ENCODE data around the gene TBX4.

TBX4 gene

GRCh38 chr17:61450641-61451537 is 1.3 kb upstream of the TBX4 start:
- H4K8ac ChIP-seq (ENCODE audit: low read depth, low read length), result no peak overlapping the region
- H3K4me2 ChIP-seq (ENCODE audit: insufficient read depth, low read length, poor library complexity, severe bottlenecking), result no peak overlapping the region
- H2BK120ac ChIP-seq (ENCODE audit: low read depth, low read length), result no peak overlapping the region
- peaks cover 36 to 98% (median 52%) of the 10 kb centered on the region in 3 experiments for H3K27me3 ChIP-seq (ENCODE audit: control insufficient read depth in 3 of 3, insufficient read depth in 3 of 3, low read depth in 1 of 3, low read length in 3 of 3)
- H3K18ac ChIP-seq (ENCODE audit: low read length), result no peak overlapping the region
- H3K4ac ChIP-seq (ENCODE audit: low read length), result no peak overlapping the region
- no peak overlapping the region for H3K27ac ChIP-seq (replicated peaks; ENCODE audit: low read length)
- no peak for DNase-seq (ENCODE audit: low spot score)
- no peak overlapping the region for H3K14ac ChIP-seq (ENCODE audit: low read length)
- H2AFZ ChIP-seq (ENCODE audit: low read length), result peak overlapping the region; percentile 82
- H2BK12ac ChIP-seq (ENCODE audit: low read length), result no peak overlapping the region
- H3K4me3 ChIP-seq (ENCODE audit: low read length in 2 of 2), result peak overlapping the region in 1 of 2 donors; percentile 28
- H3K4me1 ChIP-seq (ENCODE audit: control insufficient read depth in 2 of 2, insufficient read depth in 1 of 2, low read depth in 1 of 2, low read length in 2 of 2), result peaks cover 6 to 7% of the 10 kb centered on the region in 2 donors
- H3K23ac ChIP-seq (ENCODE audit: low read depth, low read length, poor library complexity), result no peak overlapping the region
- WGBS, 2 donors (ENCODE audit: extremely low coverage in 2 of 2, insufficient read length in 2 of 2, insufficient replicate concordance in 1 of 2), result no CpG with 5 or more reads among the region's 19 CpGs
- peaks cover 3 to 15% of the 10 kb centered on the region in 2 donors for H3K9me3 ChIP-seq (replicated peaks in 1 of 2; ENCODE audit: control insufficient read depth in 2 of 2, insufficient read depth in 1 of 2, low read depth in 1 of 2, low read length in 2 of 2)
- H2BK15ac ChIP-seq (ENCODE audit: low read length), result no peak overlapping the region
- H2BK5ac ChIP-seq (ENCODE audit: low read length), result no peak overlapping the region
- H4K91ac ChIP-seq (ENCODE audit: low read depth, low read length, poor library complexity), result no peak overlapping the region
- no peaks in the 10 kb centered on the region for H3K79me1 ChIP-seq (ENCODE audit: low read depth, low read length)
- H3K36me3 ChIP-seq (replicated peaks in 1 of 2; ENCODE audit: control insufficient read depth in 2 of 2, insufficient read depth in 2 of 2, low read length in 2 of 2), result no peaks in the 10 kb centered on the region
- no peak overlapping the region for H3K9ac ChIP-seq (ENCODE audit: low read depth, low read length, poor library complexity)
- peak overlapping the region; percentile 29 for H2AK5ac ChIP-seq (ENCODE audit: low read depth, low read length)

- Histone ChIP-seq H3K4me3 (ENCODE audit: low read length in 2 of 2) (no peak overlapping the region), H4K8ac (ENCODE audit: low read depth, low read length) (no peak overlapping the region), H3K36me3 (replicated peaks in 1 of 2; ENCODE audit: control insufficient read depth in 2 of 2, insufficient read depth in 2 of 2, low read length in 2 of 2) (no peaks in the 10 kb centered on the region), H3K79me1 (ENCODE audit: low read depth, low read length) (no peaks in the 10 kb centered on the region), H3K9me3 (replicated peaks in 1 of 2; ENCODE audit: control insufficient read depth in 2 of 2, insufficient read depth in 1 of 2, low read depth in 1 of 2, low read length in 2 of 2) (peaks cover 3 to 18% of the 10 kb centered on the region in 2 donors), H2BK15ac (ENCODE audit: low read length) (no peak overlapping the region), H2BK120ac (ENCODE audit: low read depth, low read length) (no peak overlapping the region), H2AFZ (ENCODE audit: low read length) (peak overlapping the region; percentile 82), H2AK5ac (ENCODE audit: low read depth, low read length) (peak overlapping the region; percentile 29), H2BK12ac (ENCODE audit: low read length) (no peak overlapping the region), H3K18ac (ENCODE audit: low read length) (peak overlapping the region; percentile 77), H3K9ac (ENCODE audit: low read depth, low read length, poor library complexity) (peak overlapping the region; percentile 78), H2BK5ac (ENCODE audit: low read length) (no peak overlapping the region), H3K14ac (ENCODE audit: low read length) (no peak overlapping the region), H3K27ac (replicated peaks; ENCODE audit: low read length) (no peak overlapping the region), H3K23ac (ENCODE audit: low read depth, low read length, poor library complexity) (peak overlapping the region; percentile 65), H3K4ac (ENCODE audit: low read length) (no peak overlapping the region), H3K4me1 (ENCODE audit: control insufficient read depth in 2 of 2, insufficient read depth in 1 of 2, low read depth in 1 of 2, low read length in 2 of 2) (peaks cover 6 to 7% of the 10 kb centered on the region in 2 donors), H4K91ac (ENCODE audit: low read depth, low read length, poor library complexity) (no peak overlapping the region), H3K4me2 (ENCODE audit: insufficient read depth, low read length, poor library complexity, severe bottlenecking) (peak overlapping the region; percentile 70), H3K27me3 (ENCODE audit: control insufficient read depth in 3 of 3, insufficient read depth in 3 of 3, low read depth in 1 of 3, low read length in 3 of 3) (peaks cover 43 to 99% (median 60%) of the 10 kb centered on the region in 3 experiments)
- DNase-seq (ENCODE audit: low spot score), result no peak
- no CpG with 5 or more reads among the region's 75 CpGs for WGBS, 2 donors (ENCODE audit: extremely low coverage in 2 of 2, insufficient read length in 2 of 2, insufficient replicate concordance in 1 of 2)
Observed at GRCh38 chr17:61451538-61452300, 503 bp upstream of the TBX4 start.

GRCh38 chr17:61453566-61454380 is 1.6 kb downstream of the TBX4 start:
- Histone ChIP-seq H3K4ac (ENCODE audit: low read length) (no peak overlapping the region), H3K36me3 (replicated peaks in 1 of 2; ENCODE audit: control insufficient read depth in 2 of 2, insufficient read depth in 2 of 2, low read length in 2 of 2) (no peaks in the 10 kb centered on the region), H2BK120ac (ENCODE audit: low read depth, low read length) (no peak overlapping the region), H2AK5ac (ENCODE audit: low read depth, low read length) (no peak overlapping the region), H3K4me1 (ENCODE audit: control insufficient read depth in 2 of 2, insufficient read depth in 1 of 2, low read depth in 1 of 2, low read length in 2 of 2) (peaks cover 5 to 7% of the 10 kb centered on the region in 2 donors), H3K4me2 (ENCODE audit: insufficient read depth, low read length, poor library complexity, severe bottlenecking) (no peak overlapping the region), H2BK12ac (ENCODE audit: low read length) (no peak overlapping the region), H3K27me3 (ENCODE audit: control insufficient read depth in 3 of 3, insufficient read depth in 3 of 3, low read depth in 1 of 3, low read length in 3 of 3) (peaks cover 63 to 99% (median 81%) of the 10 kb centered on the region in 3 experiments), H3K14ac (ENCODE audit: low read length) (no peak overlapping the region), H3K4me3 (ENCODE audit: low read length in 2 of 2) (no peak overlapping the region), H3K27ac (replicated peaks; ENCODE audit: low read length) (no peak overlapping the region), H4K8ac (ENCODE audit: low read depth, low read length) (no peak overlapping the region), H3K9me3 (replicated peaks in 1 of 2; ENCODE audit: control insufficient read depth in 2 of 2, insufficient read depth in 1 of 2, low read depth in 1 of 2, low read length in 2 of 2) (peaks cover 3 to 18% of the 10 kb centered on the region in 2 donors), H4K91ac (ENCODE audit: low read depth, low read length, poor library complexity) (no peak overlapping the region), H3K9ac (ENCODE audit: low read depth, low read length, poor library complexity) (no peak overlapping the region), H2AFZ (ENCODE audit: low read length) (peak overlapping the region; percentile 80), H3K23ac (ENCODE audit: low read depth, low read length, poor library complexity) (no peak overlapping the region), H3K18ac (ENCODE audit: low read length) (no peak overlapping the region), H2BK5ac (ENCODE audit: low read length) (no peak overlapping the region), H2BK15ac (ENCODE audit: low read length) (no peak overlapping the region), H3K79me1 (ENCODE audit: low read depth, low read length) (no peaks in the 10 kb centered on the region)
- DNase-seq (ENCODE audit: low spot score), result no peak
- no CpG with 5 or more reads among the region's 17 CpGs for WGBS, 2 donors (ENCODE audit: extremely low coverage in 2 of 2, insufficient read length in 2 of 2, insufficient replicate concordance in 1 of 2)
